ENCODE measurements around the gene GLMN.

Gene GLMN

DNA sequence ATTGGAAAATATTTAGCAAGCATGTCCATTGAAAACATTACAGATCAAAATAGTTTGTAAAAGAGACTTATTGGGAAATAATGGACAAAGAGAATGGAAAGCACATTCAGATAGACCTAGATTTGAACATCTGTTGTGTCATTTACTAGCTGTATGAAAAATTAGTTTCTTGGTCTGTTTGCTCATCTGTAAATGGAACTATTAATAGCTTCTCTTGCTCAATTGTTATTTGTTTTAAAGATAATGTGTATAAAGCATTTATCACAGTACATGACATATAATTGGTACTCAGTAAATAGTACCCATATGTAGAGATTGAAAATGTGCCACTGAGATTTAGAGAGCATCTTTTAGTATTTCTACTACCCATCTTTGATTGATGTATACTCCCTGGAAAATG is 26.0 kb upstream of the GLMN start:
- H3K36me3 ChIP-seq (replicated peaks; ENCODE audit: insufficient read depth, low read length), result no peaks in the 10 kb centered on the region
- no peak overlapping the region for H3K27ac ChIP-seq (ENCODE audit: low read length)

DNA sequence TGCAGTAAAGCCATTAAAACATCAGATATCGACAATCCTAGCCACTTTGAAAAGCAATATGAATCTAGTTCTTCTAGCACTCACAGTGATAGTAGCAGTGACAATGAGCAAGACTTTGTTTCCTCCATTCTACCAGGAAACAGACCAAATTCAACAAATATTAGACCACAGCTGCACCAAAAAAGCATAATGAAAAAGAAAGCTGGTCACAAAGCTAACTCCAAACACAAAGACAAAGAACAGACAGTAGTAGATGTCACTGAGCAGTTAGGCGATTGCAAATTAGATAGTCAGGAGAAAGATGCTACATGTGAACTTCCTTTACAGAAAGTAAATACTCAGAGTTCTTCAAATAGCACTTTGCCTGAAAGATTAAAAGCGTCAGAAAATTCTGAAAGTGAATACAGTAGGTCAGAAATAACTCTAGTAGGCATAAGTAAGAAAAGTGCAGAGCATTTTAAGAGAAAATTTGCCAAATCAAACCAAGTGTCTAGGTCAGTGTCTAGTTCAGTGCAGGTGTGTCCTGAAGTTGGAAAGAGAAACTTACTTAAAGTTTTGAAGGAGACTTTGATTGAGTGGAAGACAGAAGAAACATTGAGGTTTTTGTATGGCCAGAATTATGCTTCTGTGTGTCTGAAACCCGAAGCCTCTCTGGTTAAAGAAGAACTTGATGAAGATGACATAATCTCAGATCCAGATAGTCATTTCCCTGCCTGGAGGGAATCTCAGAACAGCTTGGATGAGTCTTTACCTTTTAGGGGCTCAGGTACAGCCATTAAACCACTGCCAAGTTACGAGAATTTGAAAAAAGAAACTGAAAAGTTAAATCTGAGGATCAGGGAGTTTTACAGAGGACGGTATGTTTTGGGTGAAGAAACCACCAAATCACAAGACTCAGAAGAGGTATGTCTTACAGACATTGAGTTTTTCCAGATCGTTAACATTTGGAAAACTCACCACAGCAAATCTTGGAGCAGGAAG is 25.0 kb upstream of the GLMN start:
- Histone ChIP-seq H3K36me3 (replicated peaks; ENCODE audit: insufficient read depth, low read length) (no peaks in the 10 kb centered on the region), H3K4me3 (ENCODE audit: low read length) (no peak overlapping the region; the same call in 1 of the 2 replicates), H3K79me2 (ENCODE audit: low read length) (no peaks in the 10 kb centered on the region), H3K4me2 (ENCODE audit: low read depth, low read length) (peak overlapping the region; percentile 56), H3F3A (ENCODE audit: insufficient read depth, low read length) (peaks cover 12% of the 10 kb centered on the region), H4K20me1 (ENCODE audit: insufficient read depth, low read length) (no peaks in the 10 kb centered on the region), H3K9ac (ENCODE audit: low read length) (no peak overlapping the region), H3K27me3 (replicated peaks; ENCODE audit: insufficient read depth, low read length) (no peaks in the 10 kb centered on the region), H3K4me1 (ENCODE audit: low read length) (peaks cover 6% of the 10 kb centered on the region; the same call in 1 of the 2 replicates), H2AFZ (ENCODE audit: low read length) (no peak overlapping the region), H3K9me3 (replicated peaks; ENCODE audit: insufficient read depth, low read length) (no peaks in the 10 kb centered on the region), H3K9me2 (replicated peaks; ENCODE audit: insufficient read depth, low read length) (no peaks in the 10 kb centered on the region), H3K27ac (ENCODE audit: low read length) (peak overlapping the region; percentile 48; the same call in 1 of the 2 replicates)
- TF ChIP-seq, protein P1, sequence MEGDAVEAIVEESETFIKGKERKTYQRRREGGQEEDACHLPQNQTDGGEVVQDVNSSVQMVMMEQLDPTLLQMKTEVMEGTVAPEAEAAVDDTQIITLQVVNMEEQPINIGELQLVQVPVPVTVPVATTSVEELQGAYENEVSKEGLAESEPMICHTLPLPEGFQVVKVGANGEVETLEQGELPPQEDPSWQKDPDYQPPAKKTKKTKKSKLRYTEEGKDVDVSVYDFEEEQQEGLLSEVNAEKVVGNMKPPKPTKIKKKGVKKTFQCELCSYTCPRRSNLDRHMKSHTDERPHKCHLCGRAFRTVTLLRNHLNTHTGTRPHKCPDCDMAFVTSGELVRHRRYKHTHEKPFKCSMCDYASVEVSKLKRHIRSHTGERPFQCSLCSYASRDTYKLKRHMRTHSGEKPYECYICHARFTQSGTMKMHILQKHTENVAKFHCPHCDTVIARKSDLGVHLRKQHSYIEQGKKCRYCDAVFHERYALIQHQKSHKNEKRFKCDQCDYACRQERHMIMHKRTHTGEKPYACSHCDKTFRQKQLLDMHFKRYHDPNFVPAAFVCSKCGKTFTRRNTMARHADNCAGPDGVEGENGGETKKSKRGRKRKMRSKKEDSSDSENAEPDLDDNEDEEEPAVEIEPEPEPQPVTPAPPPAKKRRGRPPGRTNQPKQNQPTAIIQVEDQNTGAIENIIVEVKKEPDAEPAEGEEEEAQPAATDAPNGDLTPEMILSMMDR (IDR thresholded peaks at IDR 0.05; ENCODE audit: low read length), result no peak
- no peak for TF ChIP-seq EZH2phosphoT487 (IDR thresholded peaks at IDR 0.05; ENCODE audit: low read length)
- TF ChIP-seq EZH2 (optimal IDR thresholded peaks at IDR 0.05; ENCODE audit: low read depth, low read length), result no peak
- DNase-seq, result peak; percentile 34

More for the DNA sequence above, 26.0 kb upstream of the GLMN start:
- no peaks in the 10 kb centered on the region for H3K27me3 ChIP-seq (replicated peaks; ENCODE audit: insufficient read depth, low read length)
- H3K9me3 ChIP-seq (replicated peaks; ENCODE audit: insufficient read depth, low read length), result no peaks in the 10 kb centered on the region
- H3K79me2 ChIP-seq (ENCODE audit: low read length), result no peaks in the 10 kb centered on the region
- TF ChIP-seq EZH2 (optimal IDR thresholded peaks at IDR 0.05; ENCODE audit: low read depth, low read length) (no peak), EZH2phosphoT487 (IDR thresholded peaks at IDR 0.05; ENCODE audit: low read length) (no peak)
- TF ChIP-seq, protein P1 (IDR thresholded peaks at IDR 0.05; ENCODE audit: low read length), result no peak
- no peaks in the 10 kb centered on the region for H4K20me1 ChIP-seq (ENCODE audit: insufficient read depth, low read length)
- H2AFZ ChIP-seq (ENCODE audit: low read length), result no peak overlapping the region
- no peaks in the 10 kb centered on the region for H3K9me2 ChIP-seq (replicated peaks; ENCODE audit: insufficient read depth, low read length)
- H3K4me3 ChIP-seq (ENCODE audit: low read length), result no peak overlapping the region
- H3K4me2 ChIP-seq (ENCODE audit: low read depth, low read length), result no peak overlapping the region
- H3F3A ChIP-seq (ENCODE audit: insufficient read depth, low read length), result peaks cover 12% of the 10 kb centered on the region
- peaks cover 6% of the 10 kb centered on the region; the same call in 1 of the 2 replicates for H3K4me1 ChIP-seq (ENCODE audit: low read length)
- H3K9ac ChIP-seq (ENCODE audit: low read length), result no peak overlapping the region
- no peak for DNase-seq

DNA sequence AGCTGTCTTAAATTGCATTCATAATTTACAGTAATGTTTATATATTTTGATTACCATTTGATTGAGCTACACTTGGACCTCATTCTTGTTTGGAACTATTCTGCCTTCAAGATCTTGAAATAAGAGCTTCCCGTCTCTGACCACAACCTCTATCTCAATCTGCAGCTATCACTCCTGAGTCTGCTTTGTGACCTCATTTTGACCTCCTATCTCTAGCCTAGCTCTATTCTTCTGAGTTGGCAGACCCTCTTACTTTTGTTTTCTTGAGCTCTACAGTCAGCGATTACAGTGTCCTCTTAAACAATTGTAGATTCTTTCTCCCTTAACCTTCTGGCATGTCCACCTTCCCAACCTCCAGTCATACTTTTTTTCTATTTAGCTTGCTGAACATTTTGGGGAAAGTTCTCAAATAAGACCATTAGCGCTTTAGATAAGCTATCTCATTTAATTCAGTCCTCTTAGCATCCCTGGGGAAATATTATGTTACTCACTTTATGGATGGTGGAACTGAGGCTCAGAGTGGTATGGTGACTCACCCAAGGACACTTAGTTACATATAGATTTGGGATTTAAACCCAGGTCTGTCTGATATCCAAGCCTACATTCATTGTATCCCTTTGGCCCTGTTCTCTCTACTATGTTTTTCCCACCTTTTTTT is 19.2 kb upstream of the GLMN start:
- H3K4me1 ChIP-seq (ENCODE audit: low read length), result no peaks in the 10 kb centered on the region
- peaks cover under 1% of the 10 kb centered on the region; the same call in 1 of the 2 replicates for H3F3A ChIP-seq (ENCODE audit: insufficient read depth, low read length)
- no peaks in the 10 kb centered on the region for H3K27me3 ChIP-seq (replicated peaks; ENCODE audit: insufficient read depth, low read length)
- H3K36me3 ChIP-seq (replicated peaks; ENCODE audit: insufficient read depth, low read length), result no peaks in the 10 kb centered on the region
- no peaks in the 10 kb centered on the region for H3K9me3 ChIP-seq (replicated peaks; ENCODE audit: insufficient read depth, low read length)
- no peak overlapping the region for H3K4me2 ChIP-seq (ENCODE audit: low read depth, low read length)
- no peak for DNase-seq
- H3K4me3 ChIP-seq (ENCODE audit: low read length), result no peak overlapping the region
- TF ChIP-seq, protein P1 (IDR thresholded peaks at IDR 0.05; ENCODE audit: low read length), result no peak
- TF ChIP-seq EZH2phosphoT487 (IDR thresholded peaks at IDR 0.05; ENCODE audit: low read length), result no peak
- TF ChIP-seq EZH2 (optimal IDR thresholded peaks at IDR 0.05; ENCODE audit: low read depth, low read length), result no peak
- no peaks in the 10 kb centered on the region for H3K79me2 ChIP-seq (ENCODE audit: low read length)
- H4K20me1 ChIP-seq (ENCODE audit: insufficient read depth, low read length), result no peaks in the 10 kb centered on the region
- H3K27ac ChIP-seq (ENCODE audit: low read length), result no peak overlapping the region
- no peaks in the 10 kb centered on the region for H3K9me2 ChIP-seq (replicated peaks; ENCODE audit: insufficient read depth, low read length)
- H2AFZ ChIP-seq (ENCODE audit: low read length), result no peak overlapping the region
- no peak overlapping the region for H3K9ac ChIP-seq (ENCODE audit: low read length)
